Endothelial cell of umbilical vein (primary cell): ENCODE measurements around the gene GLP2R.

ENCODE experiments used
- CTCF ChIP-seq, 2 donors: IDR thresholded peaks; 1 replicate in 1 of 2; 2 replicates in 1 of 2; pipeline ENCODE4 v1.5.1; 2011; ENCODE audit warnings: low read length in 2 of 2, mild to moderate bottlenecking in 2 of 2, moderate library complexity in 2 of 2, control low read depth in 1 of 2, inconsistent platforms in 1 of 2, low read depth in 1 of 2; ENCODE audit not compliant: insufficient read depth in 1 of 2; ENCODE audit errors: extremely low read depth in 1 of 2
- EZH2 ChIP-seq: IDR thresholded peaks from 2 replicates; pipeline ENCODE4 v1.6.1; 2012; ENCODE audit warnings: borderline replicate concordance, low read depth, mild to moderate bottlenecking, moderate library complexity, low read length, inconsistent platforms; ENCODE audit not compliant: severe bottlenecking
- JUN ChIP-seq: IDR thresholded peaks from 2 replicates; pipeline ENCODE4 v1.6.1; 2011; ENCODE audit warnings: borderline replicate concordance, low read depth; ENCODE audit not compliant: insufficient read length, insufficient read depth
- MAX ChIP-seq: IDR thresholded peaks from 2 replicates; pipeline ENCODE4 v1.6.1; 2011; ENCODE audit not compliant: insufficient read depth, insufficient read length
- MYC ChIP-seq: IDR thresholded peaks from one replicate; pipeline ENCODE4 v1.6.1; 2011; ENCODE audit warnings: mild to moderate bottlenecking, low read depth, low read length
- POLR2A ChIP-seq: IDR thresholded peaks from 2 replicates; pipeline ENCODE4 v1.6.1; 2012; ENCODE audit warnings: low read depth, mild to moderate bottlenecking, control low read depth, low read length
- POLR2AphosphoS5 ChIP-seq: IDR thresholded peaks from 2 replicates; pipeline ENCODE4 v1.6.1; 2012; ENCODE audit warnings: low read depth, mild to moderate bottlenecking, control low read depth, low read length, moderate library complexity; ENCODE audit not compliant: insufficient read depth

GRCh38 chr17:9894231-9894630 is 68.5 kb downstream of the GLP2R start:
- no peak for TF ChIP-seq CTCF (IDR thresholded peaks at IDR 0.05; ENCODE audit: extremely low read depth in 1 of 2, insufficient read depth in 1 of 2, low read depth in 1 of 2, low read length in 2 of 2)
- TF ChIP-seq POLR2A: no peak
- TF ChIP-seq POLR2AphosphoS5: no peak
- no peak for TF ChIP-seq EZH2
- TF ChIP-seq MYC: no peak
- no peak for TF ChIP-seq MAX
- TF ChIP-seq JUN: no peak
